SIG-M5 (cell line): ENCODE measurements around the gene MAPK12.
"Not testable (repeated sequence)": the region's sequence is repeated elsewhere in the genome, so short reads cannot be mapped to it uniquely, and the experiment has no call there.

Source experiments
- DNase-seq: peaks from one replicate; lab custom pipeline; 2025; lab: John Stamatoyannopoulos, UW

Gene MAPK12

GRCh38 chr22:50282361-50283155 is 21.1 kb upstream of the MAPK12 start:
- no peak for DNase-seq

GRCh38 chr22:50281957-50282356 is 20.5 kb upstream of the MAPK12 start:
- DNase-seq: no peak

GRCh38 chr22:50281384-50281760 is 19.9 kb upstream of the MAPK12 start:
- no peak for DNase-seq

- DNase-seq: no peak
These were observed 19.4 kb upstream of the MAPK12 start for GRCh38 chr22:50280708-50281383.

- no peak for DNase-seq
These were observed 18.7 kb upstream of the MAPK12 start for GRCh38 chr22:50280022-50280707.

- DNase-seq: no peak
These were observed 17.6 kb upstream of the MAPK12 start for GRCh38 chr22:50278956-50279619.

GRCh38 chr22:50278461-50278860 is 17.0 kb upstream of the MAPK12 start:
- no peak for DNase-seq

- no peak for DNase-seq
These were observed 16.3 kb upstream of the MAPK12 start for GRCh38 chr22:50277761-50278160.

- no peak for DNase-seq
These were observed 14.7 kb upstream of the MAPK12 start for GRCh38 chr22:50276143-50276542.

- no peak for DNase-seq
These were observed 13.9 kb upstream of the MAPK12 start for GRCh38 chr22:50275181-50276055.

GRCh38 chr22:50274771-50275170 is 13.3 kb upstream of the MAPK12 start:
- DNase-seq: no peak

- DNase-seq: no peak
These were observed 12.8 kb upstream of the MAPK12 start for GRCh38 chr22:50274311-50274710.

GRCh38 chr22:50273781-50274180 is 12.3 kb upstream of the MAPK12 start:
- DNase-seq: not testable (repeated sequence)

- not testable (repeated sequence) for DNase-seq
These were observed 11.9 kb upstream of the MAPK12 start for GRCh38 chr22:50273352-50273751.

GRCh38 chr22:50272044-50272802 is 10.7 kb upstream of the MAPK12 start:
- no peak for DNase-seq

- DNase-seq: no peak
These were observed 10.1 kb upstream of the MAPK12 start for GRCh38 chr22:50271519-50271970.

GRCh38 chr22:50270666-50271394 is 9.3 kb upstream of the MAPK12 start:
- no peak for DNase-seq

- no peak for DNase-seq
These were observed 8.6 kb upstream of the MAPK12 start, which contains the start of gene MAPK11 for GRCh38 chr22:50269970-50270665. Gene MAPK11 (minus strand): TSS chr22:50270380. CDS start chr22:50270292, 88 bp downstream.

GRCh38 chr22:50269573-50269969 is 8.1 kb upstream of the MAPK12 start:
- DNase-seq: no peak
